ENCODE measurements around the gene TACC3. TPM values are rescaled to one million over a fixed set of nuclear protein-coding genes. Genes with fewer than 3 reads are reported as not detected.

Gene TACC3
- total RNA-seq = 1 to 10 TPM; 6.3 to 9.2 TPM
- long read RNA-seq, partial matches to known transcripts = 3 of 6 reads
- long read RNA-seq, other reads (novel, unspliced or antisense) = 3 of 6 reads

DNA sequence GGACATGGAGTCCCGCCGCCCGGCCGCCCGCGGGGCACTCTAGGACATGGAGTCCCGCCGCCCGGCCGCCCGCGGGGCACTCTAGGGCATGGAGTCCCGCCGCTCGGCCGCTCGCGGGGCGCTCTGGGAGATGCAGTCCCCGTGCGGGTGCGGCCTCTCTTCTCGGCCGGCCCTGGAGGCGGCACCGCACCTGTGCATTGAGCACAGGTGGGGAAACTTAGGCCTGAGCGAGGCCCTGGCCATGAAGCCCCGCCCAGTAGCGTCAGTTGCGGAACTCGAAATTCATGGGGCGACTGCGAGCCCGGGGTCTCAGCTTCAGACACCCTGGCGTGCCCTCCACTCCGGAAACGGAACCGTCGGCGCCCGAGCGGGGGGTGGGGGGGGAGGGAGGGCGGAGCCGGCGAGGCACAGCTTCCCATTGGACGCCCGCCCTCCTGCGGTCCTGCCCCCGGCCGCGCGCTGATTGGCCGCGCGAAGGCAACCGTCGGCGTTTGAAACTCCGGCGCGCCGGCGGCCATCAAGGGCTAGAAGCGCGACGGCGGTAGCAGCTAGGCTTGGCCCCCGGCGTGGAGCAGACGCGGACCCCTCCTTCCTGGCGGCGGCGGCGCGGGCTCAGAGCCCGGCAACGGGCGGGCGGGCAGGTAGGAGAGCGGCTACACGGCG lies at the start of gene TACC3, which contains the start of gene TMEM129:
TACC3 (plus strand) TSS at position 519 of the 663 bp plus-strand sequence. CDS start 1,901 bp downstream, outside the sequence.
TMEM129 (minus strand) TSS at position 321 of the 663 bp plus-strand sequence. CDS start 486 bp downstream, outside the sequence.
- intact Hi-C loops (cut with DNase I) = loop anchor here in 1 of 2 donors (10.0 kb wide), 1 partner anchor 366 kb away; no protein-coding TSS in a partner anchor
- peak; percentile 94 for DNase-seq
- ATAC-seq = peak; percentile 90

DNA sequence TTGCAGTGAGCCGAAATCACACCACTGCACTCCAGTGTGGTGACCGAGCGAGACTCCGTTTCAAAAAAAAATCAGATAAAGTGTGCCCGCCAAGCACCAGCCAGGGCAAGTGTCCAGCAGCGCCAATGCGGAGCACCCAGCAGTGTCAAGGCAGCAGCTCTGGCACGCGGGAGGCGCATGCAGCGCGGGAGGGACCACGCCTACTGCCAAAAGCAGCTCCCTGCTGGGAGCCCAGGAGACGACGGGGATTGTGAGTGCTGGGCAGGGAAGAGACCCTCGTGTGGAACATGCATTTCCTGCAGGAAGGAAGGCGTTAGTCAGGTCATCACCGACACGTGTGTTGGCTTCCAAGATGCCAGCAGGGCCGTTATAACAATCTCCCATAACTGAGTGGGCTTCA lies 47.6 kb upstream of the TACC3 start:
- ATAC-seq = no peak
- intact Hi-C loops (cut with DNase I) = no loop called here

DNA sequence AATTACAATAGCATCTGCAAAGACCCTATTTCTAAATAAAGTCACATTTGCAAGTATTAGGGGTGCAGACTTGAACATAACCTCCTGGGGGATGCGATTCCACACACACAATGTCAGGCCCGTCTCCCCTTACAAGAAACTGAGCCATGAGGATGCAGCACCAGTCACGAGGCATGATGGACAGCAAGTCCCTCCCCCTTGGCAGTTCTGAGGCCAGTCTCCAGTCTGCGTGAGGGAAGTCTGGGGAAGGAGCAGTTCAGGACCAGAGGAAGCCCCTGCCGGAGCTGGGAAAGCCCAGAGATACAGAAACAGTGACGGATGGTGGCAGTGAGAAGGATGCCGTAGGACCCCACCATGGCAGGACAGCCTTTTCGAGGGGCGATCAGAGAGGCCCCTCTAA lies 46.6 kb upstream of the TACC3 start:
- intact Hi-C loops (cut with DNase I) = no loop called here
- DNase-seq = no peak
- ATAC-seq = no peak

More for the DNA sequence above, 47.6 kb upstream of the TACC3 start:
- DNase-seq = no peak

DNA sequence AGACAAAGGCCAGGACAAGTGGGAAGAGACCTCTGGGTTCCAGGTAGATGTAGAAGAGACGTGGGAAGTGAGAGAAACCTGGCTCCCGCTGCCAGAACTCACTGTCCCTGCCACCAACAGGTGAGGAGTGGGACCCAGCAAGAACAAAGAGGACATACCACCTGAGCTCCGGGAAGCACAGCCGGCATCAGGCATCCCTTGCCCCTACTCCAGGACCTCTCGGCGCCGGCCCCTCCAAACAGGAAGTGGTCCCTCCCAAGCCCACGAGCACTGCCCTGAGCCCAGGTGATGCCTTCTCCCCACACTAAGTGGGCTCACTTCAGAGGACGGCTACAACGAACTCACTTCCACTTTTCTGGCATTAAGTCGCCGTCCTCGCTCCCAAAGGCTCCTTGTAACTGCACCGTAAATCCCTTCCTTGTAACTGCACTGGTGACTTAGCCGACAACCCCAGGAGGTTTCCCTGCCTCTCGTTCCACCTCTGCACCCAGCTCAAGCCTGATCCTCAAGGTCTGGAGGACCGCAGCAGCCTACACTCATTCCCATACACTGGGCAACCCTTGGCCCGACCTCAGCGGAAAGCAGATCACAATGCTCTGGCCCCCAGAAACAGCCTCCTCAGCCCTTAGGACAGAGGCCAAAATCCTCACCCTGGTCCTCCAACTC lies 46.1 kb upstream of the TACC3 start:
- intact Hi-C loops (cut with DNase I) = no loop called here
- ATAC-seq (no peak), DNase-seq (no peak)

DNA sequence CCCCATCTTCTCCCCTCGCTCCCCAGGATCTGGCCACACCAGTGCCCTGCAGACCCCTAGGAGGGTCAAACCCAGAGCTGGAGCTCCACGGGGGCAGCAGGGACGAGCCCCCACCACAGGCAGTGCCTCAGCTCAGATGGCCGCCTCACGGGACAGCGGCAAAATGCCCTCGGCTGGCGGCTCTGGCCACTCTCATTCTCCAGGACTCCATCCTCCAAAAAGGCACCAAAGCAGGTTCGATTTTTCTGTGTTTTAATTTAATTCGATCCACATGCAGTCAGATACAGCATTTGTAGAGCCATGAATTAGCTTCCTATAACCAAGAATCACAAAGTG lies 45.6 kb upstream of the TACC3 start:
- ATAC-seq (no peak), DNase-seq (no peak)
- intact Hi-C loops (cut with DNase I) = no loop called here

DNA sequence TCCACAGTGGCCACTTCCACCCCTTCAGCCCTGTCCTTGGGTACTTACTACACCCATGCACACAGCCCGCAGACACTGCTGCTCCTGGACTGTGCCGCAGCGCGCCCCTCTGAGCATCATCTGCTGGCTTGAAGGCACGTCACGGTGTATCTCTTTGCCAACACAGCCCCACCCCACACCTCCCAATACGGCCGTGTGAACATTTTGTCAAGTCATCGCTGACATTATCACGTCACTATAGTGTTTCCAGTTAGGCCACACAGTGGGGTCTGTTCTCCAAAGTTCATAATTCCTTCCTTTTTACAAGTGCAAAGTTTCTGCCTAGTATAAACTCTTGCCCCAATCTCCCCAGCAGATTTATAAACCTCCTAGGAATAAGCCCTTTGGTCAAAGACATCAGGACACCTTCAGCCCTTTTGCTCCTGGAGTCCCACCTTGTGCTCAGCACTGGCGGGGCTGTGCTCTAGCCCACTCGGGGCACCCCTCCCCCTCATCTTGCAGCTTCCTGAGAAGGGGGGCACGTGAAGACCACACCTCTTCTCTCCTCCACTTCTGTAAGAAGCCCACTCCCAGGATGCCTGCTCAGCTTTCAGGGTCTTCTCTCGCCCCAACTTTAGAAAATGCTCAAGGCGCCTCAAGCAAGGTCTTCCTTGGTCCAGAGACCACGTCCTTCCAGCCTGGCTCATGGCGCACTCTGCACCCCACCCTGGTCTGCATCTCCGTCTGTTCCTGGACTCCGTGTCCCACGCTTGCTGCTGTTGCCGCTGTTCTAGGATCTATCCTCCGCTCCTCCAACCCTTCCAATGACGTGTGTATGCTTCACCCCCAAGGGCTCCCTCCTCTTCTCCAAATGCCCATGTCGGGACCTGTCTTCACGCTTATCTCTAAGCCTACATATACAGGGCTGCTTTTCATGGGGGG lies 44.5 kb upstream of the TACC3 start:
- intact Hi-C loops (cut with DNase I) = no loop called here
- no peak for ATAC-seq
- no peak for DNase-seq

DNA sequence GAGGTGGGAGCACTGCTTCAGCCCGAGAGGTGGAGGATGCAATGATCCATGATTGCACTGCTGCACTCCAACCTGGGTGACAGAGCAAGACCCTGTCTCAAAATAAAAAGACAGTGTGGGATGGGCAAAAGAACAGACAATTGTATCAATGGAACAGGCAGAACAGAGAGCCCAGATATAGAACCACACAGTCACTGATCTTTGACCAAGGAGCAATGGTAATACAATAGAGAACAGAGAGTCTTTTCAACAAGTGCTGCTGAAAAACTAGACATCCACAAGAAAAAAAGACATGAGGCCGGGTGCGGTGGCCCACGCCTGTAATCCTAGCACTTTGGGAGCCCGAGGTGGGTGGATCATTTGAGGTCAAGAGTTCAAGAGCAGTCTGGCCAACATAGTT lies 43.1 kb upstream of the TACC3 start:
- DNase-seq (no peak), ATAC-seq (no peak)
- intact Hi-C loops (cut with DNase I) = no loop called here

DNA sequence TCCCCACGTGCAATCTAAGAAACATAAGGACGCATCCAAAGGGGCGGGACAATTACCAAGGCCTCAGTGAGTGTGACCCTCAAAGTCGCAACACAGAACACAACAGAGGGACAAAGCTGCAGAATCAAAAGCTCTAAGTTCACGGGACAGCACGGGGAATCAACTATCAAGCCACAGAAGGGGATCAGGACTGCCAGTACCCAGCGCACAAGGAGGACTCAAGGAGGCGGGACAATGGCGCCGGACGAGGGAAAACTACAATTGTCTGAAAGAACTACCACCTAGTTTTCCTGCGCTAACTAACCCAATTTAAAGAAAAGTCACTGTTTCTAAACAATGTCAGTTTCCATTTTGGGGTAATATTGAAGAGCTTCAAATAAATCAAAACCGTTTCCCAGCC lies 38.5 kb upstream of the TACC3 start:
- intact Hi-C loops (cut with DNase I) = no loop called here
- DNase-seq (no peak), ATAC-seq (no peak)

DNA sequence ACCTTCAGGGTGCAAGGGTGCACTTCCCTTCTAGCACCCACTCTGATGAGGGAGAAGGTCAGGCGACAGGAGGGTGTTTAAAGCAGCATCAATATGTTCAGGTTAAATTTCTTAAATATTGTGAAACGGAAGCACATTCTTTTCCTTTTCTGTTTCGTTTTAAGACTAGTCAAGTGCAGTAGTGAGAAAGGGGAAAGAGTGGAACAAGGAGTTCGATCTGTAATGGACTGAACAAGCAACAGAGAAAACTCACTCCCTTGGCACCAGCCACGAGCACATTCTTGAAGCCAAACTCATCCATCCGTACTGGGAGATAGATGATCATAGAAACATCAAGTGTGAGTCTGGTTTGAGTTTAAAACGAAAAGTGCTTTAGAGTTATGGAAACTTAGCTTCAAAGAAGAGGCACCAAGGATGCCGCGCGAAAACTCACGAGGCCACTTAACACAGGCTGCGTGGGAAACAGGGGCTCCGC lies 38.0 kb upstream of the TACC3 start:
- ATAC-seq (peak in 1 of 2 donors; percentile 55), DNase-seq (peak; percentile 42)
- intact Hi-C loops (cut with DNase I) = no loop called here

DNA sequence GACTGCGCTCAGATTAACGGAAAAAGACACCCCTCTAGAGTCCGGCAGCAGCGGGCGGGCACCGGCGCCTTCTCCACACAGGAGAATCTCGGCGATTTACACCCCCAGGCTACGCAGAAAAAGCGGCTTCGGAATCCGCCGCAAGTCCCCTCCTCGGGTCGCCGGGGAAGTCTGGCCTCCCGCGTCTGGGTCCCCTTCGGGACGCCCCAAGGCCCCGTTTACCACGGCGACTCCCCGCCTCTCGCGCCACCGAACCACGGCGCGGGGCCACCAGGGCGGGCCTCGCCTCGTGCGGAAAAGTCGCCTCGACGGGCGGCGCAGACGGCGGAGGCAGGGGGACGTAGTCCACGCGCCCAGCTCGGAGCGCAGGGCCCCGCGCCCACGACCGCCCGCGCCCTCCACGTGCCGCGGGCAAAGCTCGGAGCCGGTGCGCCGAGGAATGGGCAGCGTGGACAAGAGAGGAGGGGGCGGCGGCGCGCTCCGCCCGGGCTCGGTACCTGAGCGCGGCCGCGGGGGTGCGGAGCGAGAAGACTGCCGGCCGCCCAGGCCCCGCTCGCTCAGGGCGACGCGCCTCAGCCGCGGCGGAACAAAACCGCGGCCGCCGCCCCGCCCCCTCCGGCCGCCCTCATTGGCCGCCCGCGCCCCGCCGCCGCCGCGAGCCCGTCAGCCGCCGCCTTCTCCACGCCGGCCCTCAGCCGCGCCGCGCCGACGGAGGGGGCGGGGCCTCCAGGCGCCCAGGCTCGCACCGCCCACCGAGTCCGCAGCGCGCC lies 37.4 kb upstream of the TACC3 start, which contains the start of gene FAM53A:
FAM53A (minus strand) TSS at position 578 of the 770 bp plus-strand sequence. CDS start 15,572 bp downstream, outside the sequence.
- intact Hi-C loops (cut with DNase I) = no loop called here
- peak; percentile 95 to 97 for ATAC-seq

DNA sequence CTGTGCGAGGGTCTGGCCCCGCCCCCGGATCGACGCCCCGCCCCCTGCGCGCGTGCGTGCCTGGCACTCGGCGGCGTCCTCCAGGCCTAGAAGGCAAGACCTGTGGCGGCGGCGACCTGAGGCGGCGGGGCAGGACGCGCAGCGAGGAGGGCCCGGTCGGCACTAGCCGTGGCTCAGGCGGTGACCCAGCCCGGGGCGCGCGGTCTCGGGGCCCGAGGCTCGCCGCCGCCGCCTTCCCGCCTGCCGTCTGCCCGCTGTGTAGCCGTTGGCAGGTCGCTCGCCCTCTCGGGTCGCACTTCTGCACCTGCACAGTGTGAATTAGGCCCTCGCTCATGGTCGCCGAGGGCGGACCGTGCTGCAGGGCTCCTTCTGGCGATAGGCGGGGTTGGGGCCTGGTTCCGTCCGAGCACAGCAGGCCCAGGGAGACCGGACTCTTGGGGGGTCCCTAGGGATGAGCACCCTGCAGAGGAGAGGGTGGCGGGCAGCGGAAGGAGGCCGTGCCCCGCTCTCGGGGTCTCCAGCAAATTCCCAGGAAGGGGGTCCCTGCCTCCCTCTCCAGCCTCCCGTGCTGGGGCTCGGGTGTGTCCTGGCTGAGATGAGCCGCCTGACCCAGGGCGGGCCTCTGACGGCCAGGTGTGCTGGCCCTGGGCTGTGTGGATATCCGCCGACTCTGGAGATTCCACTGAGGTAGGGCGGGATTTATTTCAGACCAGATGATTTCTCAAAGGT lies 36.7 kb upstream of the TACC3 start:
- no peak for DNase-seq
- ATAC-seq = peak; percentile 6
- intact Hi-C loops (cut with DNase I) = no loop called here

More for the DNA sequence above, 37.4 kb upstream of the TACC3 start, which contains the start of gene FAM53A:
- peak; percentile 94 for DNase-seq

DNA sequence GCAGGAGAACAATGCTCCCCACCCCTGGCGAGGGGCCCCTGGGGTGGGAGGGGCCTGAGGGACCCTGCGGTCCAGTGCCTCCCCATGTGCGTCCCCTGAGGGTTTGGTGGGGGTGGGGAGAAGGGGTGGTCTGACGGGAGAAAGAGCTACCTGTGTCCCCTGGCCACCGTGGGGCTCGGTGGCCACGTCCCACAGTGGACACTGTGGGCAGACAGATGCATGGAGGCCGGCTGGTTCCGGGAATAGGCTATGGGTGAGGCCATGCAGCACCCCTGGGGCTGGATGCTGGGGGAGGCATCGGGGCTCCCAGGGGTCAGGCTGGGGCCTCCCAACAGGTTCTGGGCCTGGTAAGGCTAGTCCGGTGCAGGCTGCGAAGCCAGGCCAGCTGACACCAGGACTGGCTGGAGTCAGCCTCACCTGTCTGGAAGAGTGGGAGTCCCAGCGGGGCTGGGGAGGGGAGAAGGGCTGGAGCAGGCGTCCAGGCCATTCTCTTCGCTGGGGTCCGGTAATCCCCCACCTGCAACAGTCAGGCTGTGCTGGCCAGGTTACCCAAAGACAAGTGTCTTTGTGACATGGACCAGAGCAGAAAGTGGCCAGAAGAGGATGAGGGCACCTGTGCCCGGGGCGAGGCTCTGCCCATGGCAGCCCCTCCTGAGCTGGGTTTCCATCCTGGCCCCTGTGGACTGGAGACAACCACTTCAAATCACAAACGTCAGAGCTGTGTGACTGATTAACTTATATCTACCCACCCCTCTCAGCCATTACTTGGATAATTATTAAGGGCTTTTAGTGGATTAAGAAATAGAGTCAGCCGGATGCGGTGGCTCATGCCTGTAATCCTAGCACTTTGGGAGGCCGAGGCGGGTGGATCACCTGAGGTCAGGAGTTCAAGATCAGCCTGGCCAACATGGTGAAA lies 35.8 kb upstream of the TACC3 start:
- DNase-seq (no peak), ATAC-seq (no peak)
- intact Hi-C loops (cut with DNase I) = no loop called here

DNA sequence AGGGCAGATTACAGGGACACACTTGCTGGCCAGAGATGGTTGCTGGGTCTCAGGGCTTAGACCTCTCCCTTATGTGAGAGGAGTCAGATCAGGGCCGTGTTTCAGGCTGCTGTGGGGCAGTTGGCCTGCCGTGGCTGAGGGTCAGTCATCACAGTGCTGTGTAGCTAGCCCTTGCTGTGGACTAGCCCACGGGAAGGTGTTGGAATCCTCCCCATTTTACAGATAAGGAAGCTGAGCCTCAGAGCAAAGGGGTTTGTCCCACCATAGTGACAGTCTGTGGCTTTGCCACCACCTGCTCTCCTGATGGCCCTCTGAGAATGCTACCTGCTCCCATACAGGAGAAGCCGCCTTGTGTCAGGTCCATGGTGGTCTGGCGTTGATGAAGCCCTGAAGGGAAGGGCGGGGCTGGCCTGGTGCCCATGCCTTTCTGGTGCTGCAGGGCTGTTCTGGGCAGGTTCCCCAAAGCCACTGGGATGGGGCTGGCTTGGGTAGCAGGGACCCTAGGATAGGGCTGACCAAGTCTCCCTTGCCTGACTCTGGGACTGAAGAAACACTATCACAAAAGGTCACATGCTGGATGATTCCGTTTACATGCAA lies 34.8 kb upstream of the TACC3 start:
- no peak for DNase-seq
- intact Hi-C loops (cut with DNase I) = no loop called here
- ATAC-seq = no peak

DNA sequence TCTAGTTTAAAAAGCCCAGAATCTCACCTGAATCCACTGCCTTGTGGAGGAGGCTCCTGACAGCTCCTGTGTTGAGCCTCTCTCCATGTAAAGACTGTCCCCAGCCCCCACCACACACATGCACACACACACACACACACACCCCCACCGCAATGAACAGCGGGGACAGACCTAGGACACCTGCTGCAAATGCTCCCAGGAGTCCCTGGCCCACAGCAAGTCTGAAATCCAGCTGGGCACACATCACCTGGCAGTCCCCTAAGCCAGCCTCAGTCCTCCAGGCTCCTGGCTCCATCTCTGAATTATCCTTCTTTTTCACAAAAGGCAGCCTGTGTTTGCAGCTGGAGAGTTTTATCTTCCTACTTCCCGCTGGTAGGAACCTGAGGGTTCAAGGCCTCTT lies 30.6 kb upstream of the TACC3 start:
- ATAC-seq (no peak), DNase-seq (no peak)
- intact Hi-C loops (cut with DNase I) = loop anchor here in 1 of 2 donors (5.0 kb wide), 1 partner anchor 37 kb away; no protein-coding TSS in a partner anchor

DNA sequence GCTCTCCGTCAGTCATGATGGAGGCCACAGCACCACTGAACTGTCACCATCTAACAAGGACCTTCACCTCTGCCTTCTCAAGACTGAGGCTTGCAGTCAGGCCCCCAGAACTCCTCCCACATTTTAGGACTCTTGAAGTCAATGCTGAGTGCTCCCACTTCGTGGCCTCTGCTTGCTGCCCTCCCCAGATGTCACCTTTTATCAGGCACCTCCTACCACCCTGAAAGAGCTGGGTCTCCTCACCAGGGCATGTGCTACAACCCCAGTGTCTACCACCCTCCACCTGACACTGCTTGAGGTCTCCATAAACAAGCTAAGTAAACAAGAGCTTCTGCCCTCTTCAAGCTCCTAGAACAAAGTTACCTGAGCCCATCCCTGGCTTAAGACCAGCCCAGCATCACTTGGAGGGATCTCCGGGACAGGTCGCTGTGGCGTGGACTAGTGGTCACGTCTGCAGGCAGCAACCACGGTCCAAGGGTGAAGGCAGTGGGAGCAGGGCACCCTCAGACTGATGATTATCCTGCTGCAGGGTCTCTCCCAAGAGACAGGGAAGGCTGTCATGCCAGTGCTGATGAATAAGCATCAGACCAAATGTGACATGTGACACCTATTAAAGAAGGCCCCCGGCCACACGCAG lies 29.5 kb upstream of the TACC3 start:
- ATAC-seq (no peak), DNase-seq (no peak)
- intact Hi-C loops (cut with DNase I) = loop anchor here in 1 of 2 donors (5.0 kb wide), 1 partner anchor 35 kb away; no protein-coding TSS in a partner anchor

Measured in left cardiac atrium (tissue), 4 donors.